GM12878 (cell line): Measurements from ENCODE around the gene MEIS2. TPM values are rescaled to one million over a fixed set of nuclear protein-coding genes. Genes with fewer than 3 reads are reported as not detected.

ENCODE experiments used
- ATAC-seq: fragments of 200-7000 bp; cut with Tn5 transposase; 3 replicates; pipeline ENCODE4 v1.9.1; 2020; ENCODE audit warnings: mild to moderate bottlenecking, moderate library complexity
- BruUV-seq: library from RNA; stranded (reverse); fragments of 400-500 nt; replicated peaks from 2 replicates; lab custom pipeline; 2021; lab: Mats Ljungman, UMichigan
- CTCF ChIA-PET: fragments of 300-600 bp; sonication (Branson Sonifier 250); formaldehyde crosslinking; extraction: SDS; loops from one replicate; lab custom pipeline; 2021; ENCODE audit warnings: inconsistent platforms; lab: Yijun Ruan, JAX
- POLR2A ChIA-PET: fragments of 350-600 bp; formaldehyde crosslinking; extraction: SDS; loops from one replicate; lab custom pipeline; 2021; ENCODE audit warnings: inconsistent platforms; lab: Charles Lee
- RAD21 ChIA-PET: fragments of 300-600 bp; sonication (Branson Sonifier 250); formaldehyde crosslinking; loops from one replicate; lab custom pipeline; 2023; ENCODE audit warnings: antibody characterized with exemption; ENCODE audit not compliant: unreplicated experiment; lab: Charles Lee
- SMC1A ChIA-PET: fragments of 300-600 bp; sonication (Branson Sonifier 250); formaldehyde crosslinking; loops from one replicate; lab custom pipeline; 2023; ENCODE audit not compliant: unreplicated experiment, uncharacterized antibody; lab: Charles Lee
- DNase-seq: peaks from one replicate; pipeline ENCODE4 v3.0.0-alpha.2; 2011; ENCODE audit warnings: low read depth, low spot score
- FAIRE-seq: peaks from 3 replicates; lab custom pipeline; 2011; peaks lifted over from hg19 to GRCh38; lab: Jason Lieb, UNC
- H2AFZ ChIP-seq: 2 replicates; pipeline ENCODE4 v1.6.0; 2011; ENCODE audit warnings: low read depth, low read length, control low read depth; ENCODE audit not compliant: control insufficient read depth
- H3K27ac ChIP-seq: 2 replicates; pipeline ENCODE4 v1.5.1; 2011; ENCODE audit warnings: control low read depth; ENCODE audit not compliant: control insufficient read depth, insufficient read depth
- H3K27me3 ChIP-seq, 2 experiments: replicated peaks in 1 of 2; 2 replicates each; pipeline versions ENCODE4 v1.6.0 to v1.6.1; 2011; ENCODE audit warnings: low read length in 1 of 2; ENCODE audit not compliant: control insufficient read depth in 2 of 2, insufficient read depth in 2 of 2
- H3K36me3 ChIP-seq, 2 experiments: 2 replicates each; pipeline ENCODE4 v1.5.1; 2011; ENCODE audit warnings: low read length in 1 of 2; ENCODE audit not compliant: control insufficient read depth in 2 of 2, insufficient read depth in 2 of 2
- H3K4me1 ChIP-seq: 2 replicates; pipeline ENCODE4 v1.6.1; 2011; ENCODE audit warnings: mild to moderate bottlenecking, low read length, moderate library complexity, mixed read lengths; ENCODE audit not compliant: control insufficient read depth, insufficient read depth
- H3K4me2 ChIP-seq: 2 replicates; pipeline ENCODE4 v1.6.0; 2011; ENCODE audit warnings: control low read depth; ENCODE audit not compliant: control insufficient read depth, insufficient read depth
- H3K4me3 ChIP-seq: fragments of 200-600 bp; sonication (generic); 2 replicates; pipeline ENCODE4 v1.5.1; 2016
- H3K79me2 ChIP-seq: 2 replicates; pipeline ENCODE4 v1.6.0; 2011; ENCODE audit warnings: low read length; ENCODE audit not compliant: control insufficient read depth, insufficient read depth
- H3K9ac ChIP-seq: 2 replicates; pipeline ENCODE4 v1.8.0; 2011; ENCODE audit warnings: low read length, control low read depth, mixed read lengths; ENCODE audit not compliant: control insufficient read depth, insufficient read depth
- H3K9me3 ChIP-seq: replicated peaks from 3 replicates; pipeline ENCODE4 v1.5.1; 2011; ENCODE audit warnings: mild to moderate bottlenecking, low read length; ENCODE audit not compliant: control insufficient read depth, insufficient read depth
- H4K20me1 ChIP-seq: 2 replicates; pipeline ENCODE4 v1.6.0; 2011; ENCODE audit not compliant: control insufficient read depth, insufficient read depth
- BCL11A ChIP-seq: IDR thresholded peaks from 2 replicates; pipeline ENCODE4 v1.6.1; 2011; ENCODE audit warnings: low read depth, low read length
- CEBPB ChIP-seq, 2 experiments: fragments of 150-350 bp in 1 of 2; IDR thresholded peaks; 2 replicates each; pipeline ENCODE4 v1.6.1; 2012 to 2014; ENCODE audit warnings: low read depth in 2 of 2, low read length in 2 of 2, borderline replicate concordance in 1 of 2, inconsistent platforms in 1 of 2
- CTCF ChIP-seq, 3 experiments: IDR thresholded peaks in 2 of 3; conservative IDR thresholded peaks in 1 of 3; 2 replicates each; pipeline ENCODE4 v1.5.1; 2011; ENCODE audit warnings: low read depth in 3 of 3, low read length in 3 of 3, mild to moderate bottlenecking in 3 of 3, control low read depth in 2 of 3, moderate library complexity in 2 of 3, inconsistent platforms in 1 of 3, mixed read lengths in 1 of 3; ENCODE audit not compliant: control insufficient read depth in 2 of 3, insufficient read depth in 1 of 3; ENCODE audit errors: extremely low read depth in 1 of 3
- FOS ChIP-seq: IDR thresholded peaks from 3 replicates; pipeline ENCODE4 v1.6.1; 2011; ENCODE audit warnings: borderline replicate concordance; ENCODE audit not compliant: insufficient read length; ENCODE audit errors: extremely low read depth
- NBN ChIP-seq: fragments of 450-650 bp; IDR thresholded peaks from 2 replicates; pipeline ENCODE4 v1.6.1; 2016
- NKRF ChIP-seq: fragments of 450-650 bp; conservative IDR thresholded peaks from 2 replicates; pipeline ENCODE4 v1.6.1; 2017; ENCODE audit warnings: mild to moderate bottlenecking, moderate library complexity
- NR2C1 ChIP-seq: fragments of 450-650 bp; IDR thresholded peaks from 2 replicates; pipeline ENCODE4 v1.6.1; 2017; ENCODE audit warnings: antibody characterized with exemption, mild to moderate bottlenecking, moderate library complexity
- NR2F1 ChIP-seq: fragments of 450-650 bp; conservative IDR thresholded peaks from 2 replicates; pipeline ENCODE4 v1.6.1; 2017; ENCODE audit warnings: mild to moderate bottlenecking
- NRF1 ChIP-seq: conservative IDR thresholded peaks from 2 replicates; pipeline ENCODE4 v1.6.1; 2011; ENCODE audit warnings: mild to moderate bottlenecking, low read depth, low read length, improper control_type of control experiment
- RAD21 ChIP-seq: IDR thresholded peaks from 2 replicates; pipeline ENCODE4 v1.6.1; 2011; ENCODE audit warnings: mild to moderate bottlenecking, low read depth, low read length, moderate library complexity; ENCODE audit not compliant: insufficient read depth
- RELA ChIP-seq: fragments of 450-650 bp; IDR thresholded peaks from 2 replicates; pipeline ENCODE4 v1.8.0; 2014; ENCODE audit warnings: borderline replicate concordance; ENCODE audit not compliant: partially characterized antibody
- SPI1 ChIP-seq: IDR thresholded peaks from 2 replicates; pipeline ENCODE4 v1.6.1; 2011; ENCODE audit warnings: low read depth, mild to moderate bottlenecking, low read length, moderate library complexity, borderline replicate concordance; ENCODE audit not compliant: insufficient read depth
- WRNIP1 ChIP-seq: IDR thresholded peaks from 2 replicates; pipeline ENCODE4 v1.6.1; 2011; ENCODE audit warnings: low read depth, low read length, improper control_type of control experiment, borderline replicate concordance
- ZBTB33 ChIP-seq: fragments of 450-650 bp; IDR thresholded peaks from 2 replicates; pipeline ENCODE4 v1.6.1; 2017; ENCODE audit warnings: mild to moderate bottlenecking
- ZNF274 ChIP-seq: IDR thresholded peaks from one replicate; pipeline ENCODE4 v1.8.0; 2011; ENCODE audit not compliant: insufficient read length, insufficient read depth
- WGBS: methylation state at CpG from one replicate; pipeline ENCODE4 v1.1.6; 2016; ENCODE audit warnings: low lambda C conversion rate; ENCODE audit not compliant: insufficient replicate concordance, insufficient coverage; ENCODE audit errors: missing lambda C conversion rate; 5-methylcytosine and 5-hydroxymethylcytosine counted together
- in situ Hi-C: fragments of 300-500 bp; cut with MboI; formaldehyde crosslinking; loops from 9 replicates; pipeline ENCODE4 v1.14.3; 2018; ENCODE audit warnings: mixed read lengths
- intact Hi-C: fragments of 100-400 bp; cut with micrococcal nuclease; formaldehyde crosslinking; loops from one replicate; pipeline ENCODE4 v1.14.2; 2022; ENCODE audit not compliant: unreplicated experiment
- polyA plus RNA-seq, 11 experiments: library from polyadenylated mRNA; depleted of rRNA in 4 of 11; unstranded in 6 of 11; stranded (reverse) in 5 of 11; fragments of >200 nt; fragmentation: Nextera tagmentation in 4 of 11; fragmentation: Illumina TruSeq in 1 of 11; extraction: Ambion mirVana in 4 of 11; extraction: Trizol in 1 of 11; gene quantifications; 1 replicate in 1 of 11; 2 replicates in 10 of 11; pipeline versions ENCODE4 v1.2.1 to v1.2.3, GENCODE V29; 2011 to 2016; ENCODE audit warnings: inconsistent platforms in 2 of 11, missing spikeins in 2 of 11, low read depth in 1 of 11
- total RNA-seq, 4 experiments: library from RNA; depleted of rRNA in 3 of 4; stranded (reverse); fragments of >200 nt in 3 of 4; fragmentation: Illumina TruSeq in 1 of 4; extraction: Trizol in 1 of 4; gene quantifications; 2 replicates each; pipeline versions ENCODE4 v1.2.1 to v1.2.3, GENCODE V29; 2013 to 2021

MEIS2 gene
- total and polyA plus RNA-seq, 10 of the 15 experiments (the other 5 are each of a cell fraction or from before 2014, with no cell fraction given): 9.2 to 54.0 (median 20.4) TPM

DNA sequence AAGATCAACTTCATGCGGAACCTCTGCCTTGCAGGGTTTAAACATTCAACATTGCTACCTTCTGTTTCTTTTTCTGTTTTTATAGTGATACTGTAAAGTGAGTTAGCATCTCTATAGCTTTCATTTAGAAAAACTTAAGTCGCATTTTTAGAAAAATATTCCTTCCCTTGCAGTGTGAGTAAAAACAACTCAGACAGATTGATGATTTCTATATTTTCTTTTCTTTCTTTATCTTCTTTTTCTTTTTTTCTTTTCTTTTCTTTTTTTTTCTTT, 2.8 kb upstream of the MEIS2 start:
- H3K4me3 ChIP-seq: no peak overlapping the region
- intact Hi-C loops: loop anchor here (10.0 kb wide), 1 partner anchor 1578 kb away; no protein-coding TSS in a partner anchor
- RAD21 ChIA-PET: interaction anchor here (0.7 to 3.6 kb wide), 3 partner anchors 17 to 601 kb away, joined by 3 to 39 read pairs (median 3); no protein-coding TSS in a partner anchor
- ATAC-seq: no peak
- H3K9me3 ChIP-seq: no peaks in the 10 kb centered on the region
- 27% methylated on average over 2 of the region's 2 CpGs for WGBS
- peaks cover 8% of the 10 kb centered on the region for H3K79me2 ChIP-seq
- no peaks in the 10 kb centered on the region for H3K36me3 ChIP-seq
- no peak overlapping the region for H3K4me2 ChIP-seq
- no peak for TF ChIP-seq NBN
- no peak for TF ChIP-seq NR2F1
- TF ChIP-seq FOS: no peak
- TF ChIP-seq RAD21: no peak
- TF ChIP-seq ZNF274: no peak
- no peak for TF ChIP-seq NR2C1
- no peak for TF ChIP-seq NKRF
- no peak for TF ChIP-seq CEBPB (IDR thresholded peaks at IDR 0.05; ENCODE audit: borderline replicate concordance in 1 of 2, low read depth in 2 of 2, low read length in 2 of 2)
- TF ChIP-seq SPI1: no peak
- no peak for TF ChIP-seq ZBTB33
- TF ChIP-seq RELA: no peak
- no peak for TF ChIP-seq NRF1
- no peak for TF ChIP-seq BCL11A
- TF ChIP-seq CTCF (IDR thresholded peaks at IDR 0.05 in 2 of 3, conservative IDR thresholded peaks at IDR 0.05 in 1 of 3; ENCODE audit: control insufficient read depth in 2 of 3, extremely low read depth in 1 of 3, insufficient read depth in 1 of 3, low read depth in 3 of 3, low read length in 3 of 3): no peak
- TF ChIP-seq WRNIP1: no peak
- TF ChIP-seq, all 136 proteins: peak for 0
- Histone ChIP-seq H4K20me1 (no peaks in the 10 kb centered on the region), H3K27ac (no peak overlapping the region), H2AFZ (no peak overlapping the region), H3K4me1 (no peaks in the 10 kb centered on the region; the same call in 1 of the 2 replicates), H3K9ac (no peak overlapping the region), H3K27me3 (peaks cover 1 to 10% of the 10 kb centered on the region in 2 experiments; a peak in 3 of 4 replicates)
- ChIA-PET CTCF (interaction anchor here (0.7 to 5.2 kb wide), 2 partner anchors 220 to 261 kb away, joined by 3 to 66 read pairs; no protein-coding TSS in a partner anchor), POLR2A (interaction anchor here (1.0 kb wide), 1 partner anchor 212 kb away, joined by 3 read pairs; no protein-coding TSS in a partner anchor), SMC1A (interaction anchor here (12.8 kb wide), 1 partner anchor 222 kb away, joined by 130 read pairs; no protein-coding TSS in a partner anchor)
- FAIRE-seq (no peak), DNase-seq (no peak)
- in situ Hi-C loops: loop anchor here (5.0 to 10.0 kb wide), 2 partner anchors 221 to 608 kb away; no protein-coding TSS in a partner anchor
- BruUV-seq: no TSS peak
